HG03139 (cell line): Measurements from ENCODE around the gene ZMPSTE24.

Source experiments
- ATAC-seq: cut with Tn5 transposase; IDR thresholded peaks from one replicate; pipeline ENCODE4 v1.9.1; 2021; ENCODE audit not compliant: unreplicated experiment

The ZMPSTE24 gene

GRCh38 chr1:40303051-40303771, 45.2 kb downstream of the ZMPSTE24 start:
- no peak for ATAC-seq

GRCh38 chr1:40303790-40304189, 45.8 kb downstream of the ZMPSTE24 start:
- no peak for ATAC-seq

- ATAC-seq: no peak
Measured at GRCh38 chr1:40305451-40305850, 47.4 kb downstream of the ZMPSTE24 start.

- ATAC-seq: no peak
Measured at GRCh38 chr1:40305871-40306270, 47.8 kb downstream of the ZMPSTE24 start.

GRCh38 chr1:40306296-40306695, 48.3 kb downstream of the ZMPSTE24 start:
- ATAC-seq: no peak

- no peak for ATAC-seq
Measured at GRCh38 chr1:40307186-40307585, 49.1 kb downstream of the ZMPSTE24 start.

GRCh38 chr1:40308036-40308727, 50.1 kb downstream of the ZMPSTE24 start:
- no peak for ATAC-seq

GRCh38 chr1:40309374-40310128, 51.5 kb downstream of the ZMPSTE24 start:
- no peak for ATAC-seq

GRCh38 chr1:40310129-40310461, 52.1 kb downstream of the ZMPSTE24 start:
- ATAC-seq: no peak

- ATAC-seq: no peak
Measured at GRCh38 chr1:40310983-40311642, 53.1 kb downstream of the ZMPSTE24 start.

GRCh38 chr1:40311692-40312091, 53.7 kb downstream of the ZMPSTE24 start:
- no peak for ATAC-seq

- ATAC-seq: no peak
Measured at GRCh38 chr1:40312238-40313205, 54.5 kb downstream of the ZMPSTE24 start.

- ATAC-seq: no peak
Measured at GRCh38 chr1:40313329-40313957, 55.4 kb downstream of the ZMPSTE24 start.

GRCh38 chr1:40313958-40314720, 56.1 kb downstream of the ZMPSTE24 start:
- no peak for ATAC-seq

- no peak for ATAC-seq
Measured at GRCh38 chr1:40314721-40315238, 56.7 kb downstream of the ZMPSTE24 start.

GRCh38 chr1:40315239-40315794, 57.3 kb downstream of the ZMPSTE24 start:
- no peak for ATAC-seq

GRCh38 chr1:40315795-40316594, 58.0 kb downstream of the ZMPSTE24 start:
- ATAC-seq: no peak
